A673 (cell line): Measurements from ENCODE around the gene F7. TPM values are rescaled to one million over a fixed set of nuclear protein-coding genes. Genes with fewer than 3 reads are reported as not detected.

Experiments
- BruUV-seq: library from RNA; stranded (reverse); fragments of 400-500 nt; replicated peaks from 2 replicates; lab custom pipeline; 2021; lab: Mats Ljungman, UMichigan
- CTCF ChIA-PET: fragments of 300-600 bp; sonication (Branson Sonifier 250); formaldehyde crosslinking; loops from one replicate; lab custom pipeline; 2022; ENCODE audit warnings: antibody characterized with exemption; lab: Charles Lee
- POLR2A ChIA-PET: fragments of 300-600 bp; sonication (Branson Sonifier 250); formaldehyde crosslinking; loops from one replicate; lab custom pipeline; 2022; ENCODE audit warnings: antibody characterized with exemption; ENCODE audit not compliant: low non-redundant PET; lab: Charles Lee
- DNase-seq: peaks from one replicate; pipeline ENCODE4 v3.0.0-alpha.2; 2015; ENCODE audit warnings: low spot score
- H3K27ac ChIP-seq: fragments of 200-600 bp; sonication (generic); 2 replicates; pipeline ENCODE4 v1.5.1; 2016; ENCODE audit warnings: mixed run types, low read depth, mild to moderate bottlenecking, mixed read lengths, antibody characterized with exemption, low read length; ENCODE audit not compliant: poor library complexity, severe bottlenecking
- H3K27me3 ChIP-seq: fragments of 200-600 bp; sonication (generic); replicated peaks from 2 replicates; pipeline ENCODE4 v1.6.1; 2017; ENCODE audit warnings: mixed run types, low read depth, mild to moderate bottlenecking, mixed read lengths, antibody characterized with exemption, low read length; ENCODE audit not compliant: insufficient read depth, poor library complexity
- H3K36me3 ChIP-seq: fragments of 200-600 bp; sonication (generic); 2 replicates; pipeline ENCODE4 v1.6.1; 2016; ENCODE audit warnings: mixed run types, mild to moderate bottlenecking, mixed read lengths, antibody characterized with exemption, low read length; ENCODE audit not compliant: insufficient read depth, poor library complexity, severe bottlenecking
- H3K4me1 ChIP-seq: fragments of 200-600 bp; sonication (generic); 2 replicates; pipeline ENCODE4 v1.6.1; 2017; ENCODE audit warnings: mixed run types, mild to moderate bottlenecking, mixed read lengths, antibody characterized with exemption, low read length; ENCODE audit not compliant: insufficient read depth, poor library complexity, severe bottlenecking
- H3K4me3 ChIP-seq: fragments of 200-600 bp; sonication (generic); 2 replicates; pipeline ENCODE4 v1.5.1; 2016; ENCODE audit warnings: low read depth, mixed run types, mild to moderate bottlenecking, mixed read lengths, low read length; ENCODE audit not compliant: poor library complexity, severe bottlenecking
- H3K9me3 ChIP-seq: fragments of 200-600 bp; sonication (generic); 2 replicates; pipeline ENCODE4 v1.6.1; 2016; ENCODE audit warnings: mixed run types, low read depth, mild to moderate bottlenecking, mixed read lengths, antibody characterized with exemption, low read length; ENCODE audit not compliant: poor library complexity, severe bottlenecking
- CTCF ChIP-seq: fragments of 300-800, 200-600 bp; sonication (generic); conservative IDR thresholded peaks from 2 replicates; pipeline ENCODE4 v1.5.1; 2017; ENCODE audit warnings: low read depth, mild to moderate bottlenecking, antibody characterized with exemption, low read length, moderate library complexity, mixed read lengths
- EZH2 ChIP-seq: fragments of 200-600 bp; sonication (generic); IDR thresholded peaks from 2 replicates; pipeline ENCODE4 v1.6.1; 2017; ENCODE audit warnings: borderline replicate concordance, low read depth, mild to moderate bottlenecking, mixed read lengths, antibody characterized with exemption, low read length; ENCODE audit not compliant: poor library complexity, severe bottlenecking
- intact Hi-C: fragments of 100-400 bp; cut with micrococcal nuclease; formaldehyde crosslinking; loops from one replicate; pipeline ENCODE4 v1.10.0; 2022; ENCODE audit not compliant: unreplicated experiment
- total RNA-seq: library from RNA; stranded (reverse); gene quantifications from 2 replicates; pipeline ENCODE4 v1.2.3, GENCODE V29; 2021

Gene F7
- total RNA-seq, 1 experiment from 2014 or later: not detected

DNA sequence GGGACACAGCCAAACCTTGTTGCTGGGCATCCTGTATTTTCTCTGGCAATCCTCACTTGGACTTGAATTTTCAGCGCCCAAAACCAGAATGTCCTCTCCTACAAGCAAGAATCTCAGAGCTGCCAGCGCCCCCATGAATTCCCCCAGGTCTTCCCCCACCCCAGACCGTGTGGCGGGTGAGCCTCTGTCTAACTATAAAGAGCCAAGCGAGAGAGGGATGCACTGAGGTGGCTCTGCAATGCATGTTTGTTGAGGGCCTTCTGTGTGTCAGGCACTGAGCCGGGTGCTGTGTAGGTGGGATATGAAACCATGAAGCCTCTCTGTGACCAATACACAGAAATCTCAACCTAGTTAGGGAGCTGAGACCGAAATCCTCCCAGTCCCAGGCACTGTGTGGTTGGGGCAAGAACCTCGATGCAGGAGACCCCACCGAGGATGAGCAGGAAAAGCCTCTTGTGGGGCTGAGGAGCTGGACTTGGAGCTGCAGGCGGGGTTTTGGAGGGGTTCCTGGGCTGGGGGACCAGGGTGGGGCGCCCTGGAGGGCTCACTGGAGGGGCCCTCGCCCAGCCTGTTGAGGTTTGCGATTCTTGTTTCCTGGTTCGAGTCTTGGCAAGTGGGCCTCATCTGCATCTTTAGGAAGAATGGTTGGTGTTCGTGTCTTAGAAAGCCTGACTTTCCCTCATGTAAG lies 40.5 kb downstream of the F7 start:
- H3K4me3 ChIP-seq: no peak overlapping the region
- no peaks in the 10 kb centered on the region for H3K36me3 ChIP-seq
- TF ChIP-seq CTCF (no peak), EZH2 (no peak)
- intact Hi-C loops: no loop called here
- H3K27ac ChIP-seq: no peak overlapping the region
- H3K9me3 ChIP-seq: no peaks in the 10 kb centered on the region
- CTCF ChIA-PET: no interaction called here
- no TSS peak for BruUV-seq
- POLR2A ChIA-PET: no interaction called here
- no peaks in the 10 kb centered on the region for H3K27me3 ChIP-seq
- DNase-seq: no peak
- H3K4me1 ChIP-seq: no peaks in the 10 kb centered on the region

DNA sequence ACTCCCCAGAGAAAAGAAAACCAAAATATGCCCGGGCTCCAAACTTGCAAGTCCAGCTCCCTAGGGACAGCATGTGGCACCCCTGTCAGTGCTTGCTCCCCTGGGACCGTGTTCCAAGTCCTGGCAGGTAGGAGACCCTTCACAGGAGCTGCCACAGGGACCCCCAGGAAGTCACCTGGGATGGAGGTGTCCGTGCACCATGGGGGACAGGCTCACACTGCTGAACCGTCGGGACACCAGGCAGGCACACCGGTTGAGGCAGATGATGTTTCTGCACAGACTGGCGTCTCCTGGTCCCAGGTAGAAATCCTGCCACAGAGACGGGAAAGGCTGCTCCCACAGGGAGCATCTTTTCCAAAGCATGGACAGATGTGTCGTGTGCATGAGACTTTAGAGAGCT lies 41.2 kb downstream of the F7 start:
- Histone ChIP-seq H3K9me3 (no peaks in the 10 kb centered on the region), H3K4me3 (no peak overlapping the region), H3K4me1 (no peaks in the 10 kb centered on the region), H3K27me3 (no peaks in the 10 kb centered on the region), H3K27ac (no peak overlapping the region), H3K36me3 (no peaks in the 10 kb centered on the region)
- TF ChIP-seq EZH2: no peak
- no peak for TF ChIP-seq CTCF
- no TSS peak for BruUV-seq
- intact Hi-C loops: no loop called here
- POLR2A ChIA-PET: no interaction called here
- no peak for DNase-seq
- CTCF ChIA-PET: no interaction called here

GRCh38 chr13:113147206-113147605 lies 41.6 kb downstream of the F7 start:
- DNase-seq: no peak
- BruUV-seq: no TSS peak
- peaks cover 4% of the 10 kb centered on the region for H3K4me1 ChIP-seq
- POLR2A ChIA-PET: no interaction called here
- H3K4me3 ChIP-seq: no peak overlapping the region
- no peaks in the 10 kb centered on the region for H3K36me3 ChIP-seq
- intact Hi-C loops: no loop called here
- H3K9me3 ChIP-seq: no peaks in the 10 kb centered on the region
- H3K27me3 ChIP-seq: no peaks in the 10 kb centered on the region
- no peak for TF ChIP-seq EZH2
- TF ChIP-seq CTCF: no peak
- CTCF ChIA-PET: no interaction called here
- H3K27ac ChIP-seq: no peak overlapping the region
